Measurements from ENCODE around the gene FGFBP3.

- TF ChIP-seq POLR2AphosphoS5 (IDR thresholded peaks at IDR 0.05): no peak
- TF ChIP-seq POLR2A (IDR thresholded peaks at IDR 0.05): no peak
Observed at GRCh38 chr10:91875156-91875555, 34.1 kb downstream of the FGFBP3 start.
